HG03520 (cell line): ENCODE measurements around the gene UACA.
"Not testable (repeated sequence)": the region's sequence is repeated elsewhere in the genome, so short reads cannot be mapped to it uniquely, and the experiment has no call there.

Experiments
- ATAC-seq: cut with Tn5 transposase; IDR thresholded peaks from one replicate; pipeline ENCODE4 v1.9.1; 2021; ENCODE audit warnings: mild to moderate bottlenecking, moderate library complexity; ENCODE audit not compliant: unreplicated experiment

Gene UACA

GRCh38 chr15:70629735-70630273 is 133.6 kb downstream of the UACA start:
- ATAC-seq: no peak

- ATAC-seq: no peak
These were observed 134.8 kb downstream of the UACA start for GRCh38 chr15:70628549-70628896.

- no peak for ATAC-seq
These were observed 135.4 kb downstream of the UACA start for GRCh38 chr15:70627734-70628548.

GRCh38 chr15:70627322-70627721 is 136.0 kb downstream of the UACA start:
- ATAC-seq: no peak

GRCh38 chr15:70625438-70625837 is 137.9 kb downstream of the UACA start:
- no peak for ATAC-seq

GRCh38 chr15:70625011-70625410 is 138.3 kb downstream of the UACA start:
- ATAC-seq: no peak

- ATAC-seq: no peak
These were observed 144.4 kb downstream of the UACA start for GRCh38 chr15:70618929-70619328.

GRCh38 chr15:70617911-70618287 is 145.5 kb downstream of the UACA start:
- ATAC-seq: no peak

- ATAC-seq: no peak
These were observed 146.1 kb downstream of the UACA start for GRCh38 chr15:70617076-70617910.

GRCh38 chr15:70616311-70616756 is 147.0 kb downstream of the UACA start:
- not testable (repeated sequence) for ATAC-seq

- ATAC-seq: no peak
These were observed 147.7 kb downstream of the UACA start for GRCh38 chr15:70615435-70616310.

GRCh38 chr15:70614221-70614620 is 149.1 kb downstream of the UACA start:
- ATAC-seq: no peak

- no peak for ATAC-seq
These were observed 150.1 kb downstream of the UACA start for GRCh38 chr15:70613271-70613670.

- no peak for ATAC-seq
These were observed 152.1 kb downstream of the UACA start for GRCh38 chr15:70611286-70611685.

GRCh38 chr15:70610541-70610940 is 152.8 kb downstream of the UACA start:
- no peak for ATAC-seq

- ATAC-seq: no peak
These were observed 153.5 kb downstream of the UACA start for GRCh38 chr15:70609889-70610288.

GRCh38 chr15:70608144-70608543 is 155.2 kb downstream of the UACA start:
- ATAC-seq: no peak

GRCh38 chr15:70605606-70606410 is 157.6 kb downstream of the UACA start:
- no peak for ATAC-seq

GRCh38 chr15:70604666-70605315 is 158.6 kb downstream of the UACA start:
- ATAC-seq: no peak
